Activated T-cell treated with anti-CD3 and anti-CD28 coated beads, Interleukin-2, amount 50 U/mL, for 48 hours (primary cell): ENCODE results near the gene PARK7.

ENCODE experiments used
- DNase-seq, 2 experiments: peaks; one replicate each; pipeline ENCODE4 v3.0.0-alpha.2; 2020

Gene PARK7

GRCh38 chr1:8011016-8011415 is 49.5 kb downstream of the PARK7 start:
- no peak for DNase-seq

- DNase-seq = no peak
Observed at GRCh38 chr1:8011923-8012858, 50.7 kb downstream of the PARK7 start.

DNA sequence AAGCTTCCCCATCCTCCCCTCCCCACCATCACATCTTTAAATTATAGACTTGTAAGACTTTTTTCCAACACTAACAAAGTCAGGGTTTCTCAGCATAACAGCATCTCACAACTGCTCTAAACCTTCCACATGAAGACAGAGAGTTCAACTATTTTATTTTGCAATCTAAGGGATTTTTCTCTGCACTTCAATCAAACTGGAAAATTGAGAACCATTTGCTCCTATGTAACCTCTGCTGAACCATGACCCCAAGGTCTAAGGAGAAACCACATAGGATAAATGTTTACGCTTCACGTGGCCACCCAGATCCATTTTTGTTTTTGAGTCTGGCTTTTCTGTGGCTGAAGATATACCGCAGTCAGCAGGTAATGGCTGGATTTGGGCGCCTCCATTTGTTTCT is 51.4 kb downstream of the PARK7 start:
- DNase-seq = no peak

- DNase-seq = no peak
Observed at GRCh38 chr1:8013399-8013798, 51.9 kb downstream of the PARK7 start.

GRCh38 chr1:8013800-8014199 is 52.3 kb downstream of the PARK7 start:
- DNase-seq = no peak

DNA sequence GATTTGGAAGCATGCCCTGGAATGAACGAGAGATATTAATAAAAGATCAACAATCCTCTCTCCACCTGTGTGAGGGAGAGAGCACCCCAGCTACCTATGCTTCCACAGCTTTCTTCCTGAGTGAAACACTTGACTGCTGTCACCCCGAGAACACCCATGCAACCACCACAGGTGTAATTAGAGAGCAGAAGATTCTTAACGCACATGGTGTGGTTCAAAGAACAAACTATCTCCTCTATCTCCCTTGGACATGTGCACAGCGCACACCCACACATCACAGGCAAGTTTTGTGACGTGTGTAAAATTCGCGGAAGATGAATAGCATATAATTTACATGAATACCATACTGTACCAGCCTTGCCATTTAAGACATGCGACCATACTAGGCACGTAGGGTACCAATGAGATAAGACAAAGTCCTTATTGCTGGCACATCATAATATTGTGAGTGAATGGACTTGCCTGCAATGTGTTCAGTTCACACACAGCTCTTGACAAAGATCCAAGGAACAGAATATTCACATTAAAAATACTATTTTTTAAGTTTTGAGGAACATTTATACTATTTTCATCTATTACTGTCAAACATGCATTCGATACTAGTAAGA is 53.0 kb downstream of the PARK7 start:
- no peak for DNase-seq

DNA sequence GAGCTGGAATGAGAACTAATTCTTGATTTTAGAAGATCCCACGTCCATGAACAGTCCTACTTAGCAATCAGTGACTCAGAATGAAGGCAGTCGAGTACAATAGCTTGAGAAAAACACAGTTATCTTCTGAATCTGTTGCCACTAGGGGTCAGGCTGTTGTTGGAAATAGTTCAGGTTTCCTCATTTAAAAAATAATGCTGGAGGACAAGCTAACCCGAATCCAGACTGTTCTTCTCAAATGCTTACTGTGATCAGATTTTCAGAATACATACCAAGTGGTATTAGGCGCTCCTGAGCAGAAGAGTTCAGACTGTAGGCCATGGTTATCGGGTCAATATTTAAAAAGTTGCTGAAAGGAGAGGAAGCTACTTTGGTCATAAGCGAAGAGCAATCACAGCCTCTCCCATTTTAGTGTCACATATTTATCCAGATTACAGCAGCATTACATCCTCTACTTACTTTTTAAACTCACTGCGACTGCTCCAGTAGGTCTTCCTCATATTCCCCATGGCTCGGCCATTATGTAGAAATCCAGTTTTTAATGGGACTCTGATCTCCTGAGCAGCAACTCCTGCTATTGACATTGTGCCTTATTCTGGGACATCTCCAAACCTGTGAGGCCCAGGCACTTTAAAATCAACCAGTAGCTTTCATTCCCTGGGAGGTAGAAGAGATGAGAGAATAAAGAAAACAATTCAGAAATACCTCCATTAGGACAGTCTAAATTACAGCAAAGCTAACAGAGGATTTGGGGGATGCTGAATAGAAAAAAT is 53.7 kb downstream of the PARK7 start:
- DNase-seq = peak in 1 of 2 experiments; percentile 33

DNA sequence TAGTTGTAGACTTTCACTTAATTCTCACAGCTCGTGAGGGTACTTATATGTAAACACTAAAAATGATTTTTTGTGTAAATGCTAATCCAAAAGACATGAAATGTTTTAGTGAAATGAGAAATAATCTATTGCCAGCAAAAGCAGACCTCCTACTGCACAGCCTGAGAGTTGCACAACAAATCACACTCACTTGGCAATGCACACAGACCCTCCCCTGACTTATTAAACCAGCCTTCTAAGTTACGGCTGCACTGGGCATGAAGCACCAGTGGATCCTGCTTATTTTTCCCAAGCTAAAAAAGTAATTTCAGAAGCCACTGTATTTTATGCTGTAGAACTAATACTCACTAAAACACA is 54.3 kb downstream of the PARK7 start:
- no peak for DNase-seq

- DNase-seq = no peak
Observed at GRCh38 chr1:8016210-8016894, 54.8 kb downstream of the PARK7 start.

GRCh38 chr1:8016895-8017241 is 55.4 kb downstream of the PARK7 start:
- no peak for DNase-seq

GRCh38 chr1:8017495-8018197 is 56.1 kb downstream of the PARK7 start:
- no peak for DNase-seq

GRCh38 chr1:8018492-8019228 is 57.1 kb downstream of the PARK7 start:
- DNase-seq = no peak

- no peak for DNase-seq
Observed at GRCh38 chr1:8019229-8019620, 57.7 kb downstream of the PARK7 start.

- DNase-seq = no peak
Observed at GRCh38 chr1:8020032-8020431, 58.5 kb downstream of the PARK7 start.

DNA sequence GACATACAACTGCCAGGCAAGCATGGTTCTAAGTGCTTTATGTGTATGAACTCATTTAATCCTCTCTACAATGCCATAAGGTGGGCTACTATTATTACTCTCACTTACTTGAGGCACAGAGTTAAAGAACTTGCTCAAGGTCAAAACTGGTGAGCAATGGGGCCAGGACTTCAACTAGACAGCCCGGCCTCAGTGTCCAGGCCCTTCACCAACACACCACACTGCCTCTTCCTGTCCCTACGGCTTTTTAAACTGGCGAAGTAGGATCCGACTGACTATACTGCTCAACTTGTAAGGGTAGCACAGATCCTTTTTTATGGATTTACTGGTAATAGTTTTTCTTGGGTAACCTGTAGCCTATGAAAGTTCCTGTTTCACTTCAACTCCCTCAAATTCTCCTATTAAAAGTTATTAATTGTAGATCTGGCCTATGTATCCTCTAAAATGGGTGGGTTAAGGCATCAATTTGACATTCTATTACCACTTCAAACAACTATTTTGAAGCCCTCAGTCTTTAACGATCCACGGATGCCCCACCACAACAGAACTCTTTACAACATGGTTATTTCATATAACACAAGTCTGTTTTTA is 60.3 kb downstream of the PARK7 start:
- no peak for DNase-seq

GRCh38 chr1:8022395-8023286 is 61.1 kb downstream of the PARK7 start:
- no peak for DNase-seq

DNA sequence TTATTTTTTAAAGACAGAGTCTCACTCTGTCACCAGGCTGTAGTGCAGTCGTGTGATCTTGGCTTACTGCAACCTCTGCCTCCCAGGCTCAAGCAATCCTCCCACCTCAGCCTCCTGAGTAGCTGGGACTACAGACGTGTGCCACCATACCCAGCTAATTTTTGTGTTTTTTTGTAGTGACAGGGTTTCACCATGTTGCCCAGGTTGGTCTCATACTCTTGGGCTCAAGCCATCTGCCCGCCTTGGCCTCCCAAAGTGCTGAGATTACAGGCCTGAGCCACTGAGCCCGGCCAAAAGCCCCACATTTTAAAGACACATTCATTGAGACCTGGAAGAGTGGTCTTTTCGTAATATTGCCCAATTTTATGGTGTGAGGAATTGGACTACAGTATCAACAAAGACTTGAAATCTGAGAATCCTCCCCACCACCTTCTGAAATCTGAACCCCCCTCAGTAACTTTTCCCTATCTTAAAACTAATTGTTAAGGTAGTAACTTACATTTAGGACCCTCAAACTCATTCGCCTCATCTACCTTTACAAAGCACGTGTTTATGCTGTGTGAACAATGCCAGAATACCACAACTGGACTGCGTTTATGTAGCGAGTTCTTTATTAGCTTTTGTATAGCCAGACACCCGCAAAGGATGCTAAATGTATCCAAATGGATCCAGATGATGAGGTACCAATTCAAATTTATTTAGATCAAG is 61.9 kb downstream of the PARK7 start:
- no peak for DNase-seq

DNA sequence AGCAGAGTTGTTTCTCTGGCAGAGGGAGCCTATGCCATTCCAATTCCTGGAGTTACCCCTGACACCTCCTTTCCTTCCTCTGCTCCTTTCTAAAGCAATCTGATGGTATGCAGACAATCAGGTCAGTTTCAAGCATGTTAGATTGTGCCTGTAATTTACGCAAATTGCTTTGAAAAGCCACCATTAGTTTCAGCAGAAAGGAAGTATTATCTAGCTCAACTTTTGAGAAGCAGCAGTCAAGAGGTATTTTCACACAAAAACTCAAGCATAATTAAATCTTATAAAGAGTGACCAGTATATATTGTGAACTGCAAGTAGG is 62.4 kb downstream of the PARK7 start:
- DNase-seq = no peak

GRCh38 chr1:8024329-8024728 is 62.8 kb downstream of the PARK7 start:
- DNase-seq = no peak
